Measurements from ENCODE around the gene NLRX1. TPM values are rescaled to one million over a fixed set of nuclear protein-coding genes. Genes with fewer than 3 reads are reported as not detected.
A peak's percentile ranks its signal among the peaks of the same experiment; 100 is the strongest.
"Not testable (repeated sequence)": the region's sequence is repeated elsewhere in the genome, so short reads cannot be mapped to it uniquely, and the experiment has no call there.

Gene NLRX1
- total RNA-seq, 1 donor from 2014 or later: 3.3 TPM

GRCh38 chr11:119185981-119186634, 17.6 kb downstream of the NLRX1 start:
- no peak for DNase-seq

- DNase-seq: no peak
These were observed 18.8 kb downstream of the NLRX1 start for GRCh38 chr11:119187123-119187892.

- DNase-seq: no peak
These were observed 19.5 kb downstream of the NLRX1 start for GRCh38 chr11:119188067-119188466.

GRCh38 chr11:119188887-119189286, 20.4 kb downstream of the NLRX1 start:
- DNase-seq: no peak

GRCh38 chr11:119189393-119189792, 20.9 kb downstream of the NLRX1 start:
- DNase-seq: no peak

- no peak for DNase-seq
These were observed 22.0 kb downstream of the NLRX1 start for GRCh38 chr11:119190531-119190930.

GRCh38 chr11:119191265-119191664, 22.7 kb downstream of the NLRX1 start:
- not testable (repeated sequence) for DNase-seq

- no peak for DNase-seq
These were observed 23.6 kb downstream of the NLRX1 start for GRCh38 chr11:119192111-119192510.

- DNase-seq: no peak
These were observed 24.5 kb downstream of the NLRX1 start for GRCh38 chr11:119193001-119193400.

GRCh38 chr11:119193626-119194025, 25.1 kb downstream of the NLRX1 start:
- DNase-seq: no peak

- DNase-seq: no peak
These were observed 26.4 kb downstream of the NLRX1 start for GRCh38 chr11:119194811-119195440.

GRCh38 chr11:119195680-119196079, 27.2 kb downstream of the NLRX1 start:
- no peak for DNase-seq

GRCh38 chr11:119196833-119197483, 28.4 kb downstream of the NLRX1 start:
- no peak for DNase-seq

GRCh38 chr11:119198925-119199324, 30.4 kb downstream of the NLRX1 start:
- no peak for DNase-seq

- not testable (repeated sequence) for DNase-seq
These were observed 32.7 kb downstream of the NLRX1 start for GRCh38 chr11:119201236-119201635.

GRCh38 chr11:119202554-119202953, 34.0 kb downstream of the NLRX1 start:
- no peak for DNase-seq

- DNase-seq: no peak
These were observed 35.5 kb downstream of the NLRX1 start for GRCh38 chr11:119204066-119204465.

- no peak for DNase-seq
These were observed 36.6 kb downstream of the NLRX1 start for GRCh38 chr11:119205080-119205479.

GRCh38 chr11:119205574-119206510, 37.3 kb downstream of the NLRX1 start, which contains the start of gene CBL:
Gene CBL, plus strand, starts transcription at chr11:119206339. Its CDS starts 79 bp downstream, at chr11:119206418.
- DNase-seq: peak; percentile 92

- peak; percentile 65 for DNase-seq
These were observed 38.2 kb downstream of the NLRX1 start for GRCh38 chr11:119206511-119207414.
